Stimulated activated CD4-positive, alpha-beta T cell treated with anti-CD3 and anti-CD28 coated beads, Interleukin-4, amount 100 ng/mL, for 24 hours (primary cell): ENCODE results near the gene OR4F15.

Source experiments
- DNase-seq: peaks from one replicate; pipeline ENCODE4 v3.0.0-alpha.2; 2020

OR4F15 gene

GRCh38 chr15:101804941-101805340 lies 7.1 kb upstream of the OR4F15 start:
- no peak for DNase-seq

- DNase-seq: no peak
Measured at GRCh38 chr15:101805605-101806345, 6.2 kb upstream of the OR4F15 start.

GRCh38 chr15:101807345-101807945 lies 4.6 kb upstream of the OR4F15 start:
- DNase-seq: no peak

GRCh38 chr15:101808201-101808600 lies 3.8 kb upstream of the OR4F15 start:
- no peak for DNase-seq

GRCh38 chr15:101810456-101810855 lies 1.5 kb upstream of the OR4F15 start:
- DNase-seq: no peak

- DNase-seq: no peak
Measured at GRCh38 chr15:101810876-101811275, 1.1 kb upstream of the OR4F15 start.

- DNase-seq: no peak
Measured at GRCh38 chr15:101813803-101814534, 2.0 kb downstream of the OR4F15 start.

- no peak for DNase-seq
Measured at GRCh38 chr15:101820781-101821180, 8.8 kb downstream of the OR4F15 start.

- no peak for DNase-seq
Measured at GRCh38 chr15:101827257-101827656, 15.3 kb downstream of the OR4F15 start.

- no peak for DNase-seq
Measured at GRCh38 chr15:101828774-101829173, 16.8 kb downstream of the OR4F15 start.

GRCh38 chr15:101841656-101842055 lies 29.7 kb downstream of the OR4F15 start:
- no peak for DNase-seq

GRCh38 chr15:101844916-101845315 lies 32.9 kb downstream of the OR4F15 start:
- no peak for DNase-seq

- DNase-seq: no peak
Measured at GRCh38 chr15:101852356-101852755, 40.4 kb downstream of the OR4F15 start.
